ENCODE measurements around the gene ANXA4.
"Not testable (repeated sequence)": the region's sequence is repeated elsewhere in the genome, so short reads cannot be mapped to it uniquely, and the experiment has no call there.

ANXA4 gene

GRCh38 chr2:69779258-69780001 is 37.5 kb downstream of the ANXA4 start:
- DNase-seq (ENCODE audit: low spot score): no peak

DNA sequence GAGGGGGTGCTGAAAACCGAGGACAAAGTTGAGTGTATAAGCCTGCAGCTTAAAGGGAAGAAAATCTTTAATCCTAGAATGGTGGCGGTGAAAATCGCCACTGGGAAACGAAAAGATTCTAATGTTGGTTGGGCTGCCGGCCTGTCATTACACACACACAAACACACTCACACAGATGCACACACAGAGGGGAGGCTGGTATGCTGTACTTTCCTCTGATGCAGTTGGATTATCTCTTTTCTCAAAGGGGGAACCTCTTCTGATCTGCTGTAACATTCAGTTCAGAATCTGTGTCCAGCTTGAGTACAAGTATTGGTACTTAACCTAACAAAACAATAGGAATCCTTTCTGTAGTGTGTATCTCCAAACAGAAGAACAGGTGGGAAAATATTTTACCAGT is 39.0 kb downstream of the ANXA4 start:
- no peak for DNase-seq (ENCODE audit: low spot score)

- no peak for DNase-seq (ENCODE audit: low spot score)
Observed at GRCh38 chr2:69781321-69782248, 39.7 kb downstream of the ANXA4 start.

- no peak for DNase-seq (ENCODE audit: low spot score)
Observed at GRCh38 chr2:69784228-69784627, 42.3 kb downstream of the ANXA4 start.

GRCh38 chr2:69785358-69785757 is 43.4 kb downstream of the ANXA4 start:
- DNase-seq (ENCODE audit: low spot score): no peak

- no peak for DNase-seq (ENCODE audit: low spot score)
Observed at GRCh38 chr2:69786052-69786560, 44.2 kb downstream of the ANXA4 start.

DNA sequence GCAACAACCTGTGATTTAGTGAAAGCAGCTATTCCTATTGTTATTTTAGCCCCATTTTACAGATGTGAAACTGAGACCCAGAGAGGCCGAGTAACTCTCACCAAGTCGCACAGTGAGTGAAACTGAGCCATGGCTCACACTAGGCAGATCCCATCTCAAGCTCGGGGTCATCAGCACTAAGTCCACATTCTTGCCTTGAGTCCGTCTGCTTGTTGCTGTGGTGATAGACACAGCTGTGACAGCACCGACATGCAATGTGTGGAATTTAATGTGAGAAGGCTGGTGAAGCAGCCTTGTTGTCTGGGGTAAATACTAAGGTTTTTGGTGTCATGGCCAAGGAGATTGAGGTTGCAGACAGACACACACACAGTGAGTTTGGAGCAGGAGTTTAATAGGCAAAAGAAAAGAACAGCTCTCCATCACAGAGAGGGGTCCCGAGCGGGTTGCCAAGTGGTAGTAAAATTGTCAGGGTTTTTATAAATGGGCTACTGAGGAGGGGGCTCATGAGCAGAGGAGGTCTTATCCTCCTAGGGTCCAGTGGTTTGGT is 47.3 kb downstream of the ANXA4 start:
- no peak for DNase-seq (ENCODE audit: low spot score)

GRCh38 chr2:69789772-69790600 is 48.1 kb downstream of the ANXA4 start:
- DNase-seq (ENCODE audit: low spot score): no peak

DNA sequence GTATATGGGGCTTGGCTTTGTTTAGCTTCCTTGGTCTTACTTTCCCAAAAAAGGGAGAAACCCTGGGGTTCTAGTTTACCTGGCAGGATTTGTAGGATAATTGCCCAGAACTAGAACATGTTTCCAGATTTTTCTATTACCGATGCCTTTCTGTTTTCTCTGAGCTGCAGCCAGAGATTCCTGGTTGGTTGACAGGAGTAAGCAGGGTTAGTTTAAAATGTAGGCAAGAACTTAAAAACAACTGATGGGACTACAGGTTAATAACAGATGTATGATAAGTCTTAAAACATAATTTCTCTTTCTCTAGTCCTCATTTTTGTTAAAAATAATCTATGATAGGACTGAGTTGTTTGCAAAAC is 48.6 kb downstream of the ANXA4 start:
- no peak for DNase-seq (ENCODE audit: low spot score)

DNA sequence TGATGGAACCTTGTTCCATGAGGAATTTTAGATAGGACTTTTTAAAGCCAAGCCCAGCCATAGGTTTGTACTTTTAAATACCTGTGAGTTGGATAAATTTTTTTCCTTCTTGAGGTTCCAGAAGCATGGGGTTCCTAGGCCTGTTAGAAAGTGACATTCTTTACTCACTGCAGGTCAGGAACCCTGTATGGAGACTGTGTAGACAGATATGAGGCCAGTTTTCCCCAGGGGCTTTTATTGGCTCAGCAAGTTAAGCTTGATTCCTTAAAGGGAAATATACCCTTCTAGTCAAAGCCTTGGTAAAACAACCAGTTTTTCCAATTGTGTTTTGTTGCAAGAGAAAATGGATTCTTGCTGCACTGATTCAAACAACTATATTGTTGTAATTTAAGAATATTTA is 49.1 kb downstream of the ANXA4 start:
- DNase-seq (ENCODE audit: low spot score): no peak

- DNase-seq (ENCODE audit: low spot score): no peak
Observed at GRCh38 chr2:69796174-69796573, 54.2 kb downstream of the ANXA4 start.

GRCh38 chr2:69797235-69797634 is 55.3 kb downstream of the ANXA4 start:
- no peak for DNase-seq (ENCODE audit: low spot score)

GRCh38 chr2:69797836-69798289 is 55.9 kb downstream of the ANXA4 start:
- no peak for DNase-seq (ENCODE audit: low spot score)

- DNase-seq (ENCODE audit: low spot score): no peak
Observed at GRCh38 chr2:69798290-69798908, 56.5 kb downstream of the ANXA4 start.

DNA sequence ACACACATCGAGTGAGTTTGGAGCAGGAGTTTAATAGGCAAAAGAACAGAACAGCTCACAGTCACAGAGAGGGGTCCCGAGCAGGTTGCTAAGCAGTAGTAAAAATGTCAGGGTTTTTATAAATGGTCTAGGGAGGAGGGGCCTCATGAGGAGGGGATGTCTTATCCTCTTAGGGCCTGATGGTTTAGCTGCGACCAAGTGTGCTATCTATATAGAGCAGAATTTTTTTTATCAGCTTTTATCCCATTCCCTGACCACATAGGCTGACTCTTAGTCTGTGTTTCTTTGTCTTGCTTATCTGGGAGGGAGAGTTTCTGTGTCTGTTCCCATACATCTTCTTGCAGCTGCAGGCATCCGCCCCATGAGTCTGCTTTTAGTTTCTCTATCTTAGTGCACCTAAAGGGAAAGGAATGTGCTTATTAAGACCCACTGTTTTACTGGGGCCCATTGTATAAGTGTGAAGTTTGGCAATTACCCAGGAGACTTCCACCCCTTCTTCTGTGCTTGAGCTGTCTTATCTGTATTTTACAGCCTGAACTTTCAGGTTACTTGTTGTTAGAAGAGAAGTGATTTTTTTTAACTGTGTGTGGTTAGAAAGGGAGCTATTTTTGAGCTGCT is 57.1 kb downstream of the ANXA4 start:
- peak; percentile 56 for DNase-seq (ENCODE audit: low spot score)

- no peak for DNase-seq (ENCODE audit: low spot score)
Observed at GRCh38 chr2:69801745-69802290, 59.9 kb downstream of the ANXA4 start.

DNA sequence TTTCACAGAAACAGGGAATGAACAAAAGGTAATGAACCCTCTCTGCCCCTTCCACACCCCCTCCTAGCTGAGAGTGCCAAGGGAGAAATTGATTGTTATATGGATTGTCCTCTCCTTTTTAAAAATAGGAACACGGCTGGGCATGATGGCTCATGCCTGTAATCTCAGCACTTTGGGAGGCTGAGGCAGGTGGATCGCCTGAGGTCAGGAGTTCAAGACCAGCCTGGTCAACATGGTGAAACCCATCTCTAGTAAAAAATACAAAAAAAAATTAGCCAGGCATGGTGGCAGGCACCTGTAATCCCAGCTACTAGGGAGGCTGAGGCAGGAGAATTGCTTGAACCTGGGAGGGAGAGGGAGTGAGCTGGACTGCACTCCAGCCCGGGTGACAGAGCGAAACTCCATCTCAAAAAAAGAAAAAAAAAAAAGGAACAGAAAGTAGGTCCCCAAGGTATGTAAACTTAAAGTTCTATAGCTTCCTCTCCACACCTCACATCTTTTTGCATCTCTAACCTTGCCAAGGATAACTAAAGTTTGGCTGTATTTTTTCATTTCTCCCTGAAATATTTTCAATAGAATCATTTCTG is 60.9 kb downstream of the ANXA4 start:
- not testable (repeated sequence) for DNase-seq (ENCODE audit: low spot score)

GRCh38 chr2:69804416-69804815 is 62.5 kb downstream of the ANXA4 start:
- no peak for DNase-seq (ENCODE audit: low spot score)

GRCh38 chr2:69805887-69806286 is 64.0 kb downstream of the ANXA4 start:
- no peak for DNase-seq (ENCODE audit: low spot score)

All from hematopoietic multipotent progenitor cell treated with erythropoietin and hydrocortisone succinate and interleukin-3 and kit ligand, for 15 days (in vitro differentiated cells).